Measurements from ENCODE around the gene ZFAND2A. TPM values are rescaled to one million over a fixed set of nuclear protein-coding genes. Genes with fewer than 3 reads are reported as not detected.
A peak's percentile ranks its signal among the peaks of the same experiment; 100 is the strongest.
"Not testable (repeated sequence)": the region's sequence is repeated elsewhere in the genome, so short reads cannot be mapped to it uniquely, and the experiment has no call there.

Gene ZFAND2A
- total and polyA plus RNA-seq, 2 donors (not counting 3 experiments of a cell fraction or from before 2014, with no cell fraction given) = 31.8 to 40.6 TPM

GRCh38 chr7:1160670-1161021 lies 650 bp upstream of the ZFAND2A start:
- peak overlapping the region; percentile 93 for H3K9ac ChIP-seq (replicated peaks; ENCODE audit: extremely low read depth, insufficient read depth, low read length)
- ChIA-PET POLR2A (interaction anchor here (0.8 to 1.2 kb wide), 3 partner anchors 9 to 23 kb away, joined by 3 read pairs; a partner anchor contains a TSS), CTCF (interaction anchor here (1.0 to 2.5 kb wide), 6 partner anchors 9 to 168 kb away, joined by 3 to 25 read pairs (median 5); a partner anchor contains a TSS)
- peaks cover 35% of the 10 kb centered on the region for H3K79me2 ChIP-seq (ENCODE audit: control insufficient read depth, insufficient read depth, low read length)
- no peaks in the 10 kb centered on the region for H3K9me1 ChIP-seq (replicated peaks; ENCODE audit: control insufficient read depth, extremely low read depth, insufficient read depth, low read length)
- H3K4me1 ChIP-seq (ENCODE audit: control insufficient read depth, extremely low read depth, insufficient read depth, low read length) = peaks cover 30% of the 10 kb centered on the region
- no peaks in the 10 kb centered on the region for H3K9me3 ChIP-seq (replicated peaks; ENCODE audit: control insufficient read depth, insufficient read depth, low read length)
- DNase-seq (ENCODE audit: low read depth, low spot score) (no peak), FAIRE-seq (no peak)
- intact Hi-C loops (cut with micrococcal nuclease) = loop anchor here (1.0 to 5.0 kb wide), 4 partner anchors 10 to 73 kb away; partner anchors contain the start of gene GPER1
- peak overlapping the region; percentile 79 for H3K27ac ChIP-seq (ENCODE audit: insufficient read depth, low read depth, low read length)
- H3K36me3 ChIP-seq (ENCODE audit: control insufficient read depth in 2 of 2, extremely low read depth in 1 of 2, insufficient read depth in 2 of 2, low read length in 2 of 2) = peaks cover 0 to 10% of the 10 kb centered on the region in 2 experiments
- H3K4me2 ChIP-seq (ENCODE audit: insufficient read depth, low read length) = peak overlapping the region; percentile 58
- H2AFZ ChIP-seq (ENCODE audit: low read depth, low read length) = peak overlapping the region; percentile 6
- H3K4me3 ChIP-seq (replicated peaks in 1 of 3; ENCODE audit: insufficient read depth in 1 of 3, low read depth in 1 of 3, low read length in 3 of 3) = peak overlapping the region; percentile 26 to 72 (median 68)
- H3K27me3 ChIP-seq (ENCODE audit: control insufficient read depth in 2 of 2, insufficient read depth in 2 of 2, low read length in 2 of 2) = no peaks in the 10 kb centered on the region
- dilution Hi-C loops (cut with MboI; ENCODE audit: extremely low pct_ligation_motif_present, low sequenced_read_pairs) = no loop called here
- TSS peak; percentile 76 for BruUV-seq (replicated peaks)
- H4K20me1 ChIP-seq (replicated peaks; ENCODE audit: control insufficient read depth, extremely low read depth, insufficient read depth, low read length) = no peaks in the 10 kb centered on the region
- no peak for TF ChIP-seq JUN (IDR thresholded peaks at IDR 0.05; ENCODE audit: borderline replicate concordance, insufficient read depth, insufficient read length, low read depth)
- TF ChIP-seq POLR2A (IDR thresholded peaks at IDR 0.05; ENCODE audit: low read depth, low read length) = no peak
- TF ChIP-seq MYC (IDR thresholded peaks at IDR 0.05; ENCODE audit: low read depth, low read length) = no peak
- TF ChIP-seq, protein P1, sequence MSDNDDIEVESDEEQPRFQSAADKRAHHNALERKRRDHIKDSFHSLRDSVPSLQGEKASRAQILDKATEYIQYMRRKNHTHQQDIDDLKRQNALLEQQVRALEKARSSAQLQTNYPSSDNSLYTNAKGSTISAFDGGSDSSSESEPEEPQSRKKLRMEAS (IDR thresholded peaks at IDR 0.05; ENCODE audit: insufficient read depth, insufficient read length) = no peak
- no peak for TF ChIP-seq EZH2 (IDR thresholded peaks at IDR 0.05; ENCODE audit: borderline replicate concordance, low read depth, low read length, severe bottlenecking)
- TF ChIP-seq POLR2AphosphoS5 (IDR thresholded peaks at IDR 0.05; ENCODE audit: insufficient read depth, low read depth, low read length) = no peak
- no peak for TF ChIP-seq CTCF (IDR thresholded peaks at IDR 0.05; ENCODE audit: extremely low read depth in 1 of 2, insufficient read depth in 1 of 2, low read depth in 1 of 2, low read length in 2 of 2)
- TF ChIP-seq FOS (IDR thresholded peaks at IDR 0.05; ENCODE audit: borderline replicate concordance, insufficient read depth, low read length) = no peak
- no peak for TF ChIP-seq GATA2 (IDR thresholded peaks at IDR 0.05; ENCODE audit: insufficient read depth, insufficient read length, low read depth, low read length)

DNA sequence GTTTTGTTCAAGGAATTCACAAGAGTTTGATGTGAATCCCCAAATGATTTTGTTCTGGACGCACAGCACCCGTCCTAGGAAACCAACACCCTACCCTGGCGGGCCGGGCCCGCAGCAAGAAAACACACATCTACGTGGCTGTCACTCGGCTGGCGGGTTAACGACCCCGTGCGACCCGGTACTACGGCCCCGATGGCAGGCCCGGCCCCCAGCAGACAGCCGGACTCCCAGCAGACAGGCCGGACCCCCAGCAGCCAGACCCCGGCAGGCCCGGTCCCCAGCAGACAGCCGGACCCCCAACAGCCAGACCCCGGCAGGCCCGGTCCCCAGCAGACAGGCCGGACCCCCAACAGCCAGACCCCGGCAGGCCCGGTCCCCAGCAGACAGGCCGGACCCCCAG lies 765 bp downstream of the ZFAND2A start:
- H3K9me3 ChIP-seq (replicated peaks; ENCODE audit: control insufficient read depth, insufficient read depth, low read length); dilution Hi-C loops (cut with MboI; ENCODE audit: extremely low pct_ligation_motif_present, low sequenced_read_pairs); intact Hi-C loops (cut with micrococcal nuclease); BruUV-seq (replicated peaks); H2AFZ ChIP-seq (ENCODE audit: low read depth, low read length); H3K9me1 ChIP-seq (replicated peaks; ENCODE audit: control insufficient read depth, extremely low read depth, insufficient read depth, low read length); FAIRE-seq; DNase-seq (ENCODE audit: low read depth, low spot score); H3K27me3 ChIP-seq (ENCODE audit: control insufficient read depth in 2 of 2, insufficient read depth in 2 of 2, low read length in 2 of 2); H4K20me1 ChIP-seq (replicated peaks; ENCODE audit: control insufficient read depth, extremely low read depth, insufficient read depth, low read length): not testable (repeated sequence)
- Histone ChIP-seq H3K27ac (ENCODE audit: insufficient read depth, low read depth, low read length) (peak overlapping the region; percentile 49), H3K36me3 (ENCODE audit: control insufficient read depth in 2 of 2, extremely low read depth in 1 of 2, insufficient read depth in 2 of 2, low read length in 2 of 2) (peaks cover 0 to 20% of the 10 kb centered on the region in 2 experiments), H3K79me2 (ENCODE audit: control insufficient read depth, insufficient read depth, low read length) (peaks cover 39% of the 10 kb centered on the region), H3K4me2 (ENCODE audit: insufficient read depth, low read length) (peak overlapping the region; percentile 92), H3K4me3 (replicated peaks in 1 of 3; ENCODE audit: insufficient read depth in 1 of 3, low read depth in 1 of 3, low read length in 3 of 3) (peak overlapping the region; percentile 71 to 97 (median 77)), H3K9ac (replicated peaks; ENCODE audit: extremely low read depth, insufficient read depth, low read length) (peak overlapping the region; percentile 80), H3K4me1 (ENCODE audit: control insufficient read depth, extremely low read depth, insufficient read depth, low read length) (peaks cover 30% of the 10 kb centered on the region)
- POLR2A ChIA-PET = interaction anchor here (0.6 kb wide), 1 partner anchor 76 kb away, joined by 4 read pairs; no protein-coding TSS in a partner anchor
- CTCF ChIA-PET = interaction anchor here (2.5 kb wide), 1 partner anchor 17 kb away, joined by 25 read pairs; no protein-coding TSS in a partner anchor
